Endothelial cell of umbilical vein (primary cell): ENCODE data around the gene RP2. TPM values are rescaled to one million over a fixed set of nuclear protein-coding genes. Genes with fewer than 3 reads are reported as not detected.

ENCODE experiments used
- BruUV-seq: library from RNA; stranded (reverse); fragments of 400-500 nt; replicated peaks from 2 replicates; lab custom pipeline; 2021; lab: Mats Ljungman, UMichigan
- CTCF ChIA-PET: fragments of 300-600, 350-600 bp; sonication (Branson Sonifier 250); formaldehyde crosslinking; loops from one replicate; lab custom pipeline; 2021; ENCODE audit warnings: antibody characterized with exemption, inconsistent platforms; lab: Charles Lee
- POLR2A ChIA-PET: fragments of 300-600, 350-600 bp; sonication (Branson Sonifier 250); formaldehyde crosslinking; loops from one replicate; lab custom pipeline; 2021; ENCODE audit warnings: antibody characterized with exemption, inconsistent platforms; lab: Charles Lee
- DNase-seq: peaks from one replicate; pipeline ENCODE4 v3.0.0-alpha.2; 2011; ENCODE audit warnings: low read depth, low spot score
- FAIRE-seq: peaks from 2 replicates; lab custom pipeline; 2011; peaks lifted over from hg19 to GRCh38; lab: Jason Lieb, UNC
- H2AFZ ChIP-seq: 2 replicates; pipeline ENCODE4 v1.6.0; 2012; ENCODE audit warnings: low read depth, low read length, control low read depth, inconsistent platforms
- H3K27ac ChIP-seq: 2 replicates; pipeline ENCODE4 v1.5.1; 2011; ENCODE audit warnings: low read depth, mild to moderate bottlenecking, control low read depth, low read length, moderate library complexity; ENCODE audit not compliant: insufficient read depth
- H3K27me3 ChIP-seq, 2 experiments: 2 replicates each; pipeline versions ENCODE4 v1.6.0 to v1.6.1; 2011; ENCODE audit warnings: low read length in 2 of 2, mixed read lengths in 1 of 2; ENCODE audit not compliant: control insufficient read depth in 2 of 2, insufficient read depth in 2 of 2
- H3K36me3 ChIP-seq, 2 experiments: 2 replicates in 1 of 2; 3 replicates in 1 of 2; pipeline ENCODE4 v1.5.1; 2011; ENCODE audit warnings: low read length in 2 of 2, mild to moderate bottlenecking in 1 of 2, moderate library complexity in 1 of 2; ENCODE audit not compliant: control insufficient read depth in 2 of 2, insufficient read depth in 2 of 2; ENCODE audit errors: extremely low read depth in 1 of 2
- H3K4me1 ChIP-seq: 3 replicates; pipeline ENCODE4 v1.5.1; 2011; ENCODE audit warnings: mild to moderate bottlenecking, low read length; ENCODE audit not compliant: control insufficient read depth, insufficient read depth; ENCODE audit errors: extremely low read depth
- H3K4me2 ChIP-seq: 2 replicates; pipeline ENCODE4 v1.6.1; 2011; ENCODE audit warnings: low read length, control low read depth, mixed read lengths; ENCODE audit not compliant: insufficient read depth
- H3K4me3 ChIP-seq, 3 experiments: fragments of 200-600 bp in 1 of 3; sonication (generic), shearing (Covaris generic) in 1 of 3; replicated peaks in 1 of 3; 2 replicates each; pipeline ENCODE4 v1.5.1; 2011 to 2016; ENCODE audit warnings: control low read depth in 3 of 3, low read length in 3 of 3, mild to moderate bottlenecking in 2 of 3, inconsistent platforms in 1 of 3, low read depth in 1 of 3, moderate library complexity in 1 of 3; ENCODE audit not compliant: insufficient read depth in 1 of 3
- H3K79me2 ChIP-seq: 2 replicates; pipeline ENCODE4 v1.6.0; 2012; ENCODE audit warnings: low read length, inconsistent platforms; ENCODE audit not compliant: control insufficient read depth, insufficient read depth
- H3K9ac ChIP-seq: replicated peaks from 2 replicates; pipeline ENCODE3; 2011; ENCODE audit warnings: low read length, control low read depth; ENCODE audit not compliant: insufficient read depth; ENCODE audit errors: extremely low read depth
- H3K9me1 ChIP-seq: replicated peaks from 3 replicates; pipeline ENCODE4 v1.6.0; 2011; ENCODE audit warnings: mild to moderate bottlenecking, low read length; ENCODE audit not compliant: control insufficient read depth, insufficient read depth; ENCODE audit errors: extremely low read depth
- H3K9me3 ChIP-seq: replicated peaks from 2 replicates; pipeline ENCODE4 v1.5.1; 2012; ENCODE audit warnings: low read length, inconsistent platforms; ENCODE audit not compliant: control insufficient read depth, insufficient read depth
- H4K20me1 ChIP-seq: replicated peaks from 2 replicates; pipeline ENCODE3; 2011; ENCODE audit warnings: mild to moderate bottlenecking, low read length; ENCODE audit not compliant: control insufficient read depth, insufficient read depth; ENCODE audit errors: extremely low read depth
- CTCF ChIP-seq, 2 donors: IDR thresholded peaks; 1 replicate in 1 of 2; 2 replicates in 1 of 2; pipeline ENCODE4 v1.5.1; 2011; ENCODE audit warnings: low read length in 2 of 2, mild to moderate bottlenecking in 2 of 2, moderate library complexity in 2 of 2, control low read depth in 1 of 2, inconsistent platforms in 1 of 2, low read depth in 1 of 2; ENCODE audit not compliant: insufficient read depth in 1 of 2; ENCODE audit errors: extremely low read depth in 1 of 2
- EZH2 ChIP-seq: IDR thresholded peaks from 2 replicates; pipeline ENCODE4 v1.6.1; 2012; ENCODE audit warnings: borderline replicate concordance, low read depth, mild to moderate bottlenecking, moderate library complexity, low read length, inconsistent platforms; ENCODE audit not compliant: severe bottlenecking
- FOS ChIP-seq: IDR thresholded peaks from 2 replicates; pipeline ENCODE4 v1.6.1; 2011; ENCODE audit warnings: mild to moderate bottlenecking, low read length, moderate library complexity, borderline replicate concordance; ENCODE audit not compliant: insufficient read depth
- GATA2 ChIP-seq: IDR thresholded peaks from 2 replicates; pipeline ENCODE4 v1.7.0; 2011; ENCODE audit warnings: low read depth, mild to moderate bottlenecking, moderate library complexity, mixed read lengths, low read length; ENCODE audit not compliant: insufficient read length, insufficient read depth
- JUN ChIP-seq: IDR thresholded peaks from 2 replicates; pipeline ENCODE4 v1.6.1; 2011; ENCODE audit warnings: borderline replicate concordance, low read depth; ENCODE audit not compliant: insufficient read length, insufficient read depth
- MAX ChIP-seq: IDR thresholded peaks from 2 replicates; pipeline ENCODE4 v1.6.1; 2011; ENCODE audit not compliant: insufficient read depth, insufficient read length
- MYC ChIP-seq: IDR thresholded peaks from one replicate; pipeline ENCODE4 v1.6.1; 2011; ENCODE audit warnings: mild to moderate bottlenecking, low read depth, low read length
- POLR2A ChIP-seq: IDR thresholded peaks from 2 replicates; pipeline ENCODE4 v1.6.1; 2012; ENCODE audit warnings: low read depth, mild to moderate bottlenecking, control low read depth, low read length
- POLR2AphosphoS5 ChIP-seq: IDR thresholded peaks from 2 replicates; pipeline ENCODE4 v1.6.1; 2012; ENCODE audit warnings: low read depth, mild to moderate bottlenecking, control low read depth, low read length, moderate library complexity; ENCODE audit not compliant: insufficient read depth
- dilution Hi-C: fragments of 300-500 bp; cut with MboI; formaldehyde crosslinking; loops from one replicate; pipeline ENCODE4 v1.15.0; 2019; ENCODE audit warnings: low sequenced_read_pairs; ENCODE audit not compliant: extremely low pct_ligation_motif_present
- intact Hi-C: fragments of 100-400 bp; cut with micrococcal nuclease; formaldehyde crosslinking; loops from one replicate; pipeline ENCODE4 v1.10.0; 2022
- polyA plus RNA-seq, 4 experiments: library from polyadenylated mRNA; depleted of rRNA in 3 of 4; stranded (reverse) in 3 of 4; unstranded in 1 of 4; fragments of >200 nt; gene quantifications; 2 replicates each; pipeline versions ENCODE4 v1.2.1 to v1.2.3, GENCODE V29; 2011 to 2012; ENCODE audit warnings: missing spikeins in 1 of 4
- total RNA-seq: library from RNA; stranded (reverse); gene quantifications from 2 replicates; pipeline ENCODE4 v1.2.3, GENCODE V29; 2021

The RP2 gene
- total and polyA plus RNA-seq, 2 donors (not counting 3 experiments of a cell fraction or from before 2014, with no cell fraction given) = 7.4 to 20.5 TPM

- Histone ChIP-seq H2AFZ (no peak overlapping the region), H3K9me3 (no peaks in the 10 kb centered on the region), H3K27ac (no peak overlapping the region), H3K4me3 (no peak overlapping the region), H3K9me1 (no peaks in the 10 kb centered on the region), H3K9ac (no peak overlapping the region), H3K36me3 (no peaks in the 10 kb centered on the region), H4K20me1 (peaks cover 2% of the 10 kb centered on the region), H3K79me2 (peaks cover 37% of the 10 kb centered on the region), H3K4me2 (no peak overlapping the region), H3K27me3 (no peaks in the 10 kb centered on the region), H3K4me1 (peaks cover 6% of the 10 kb centered on the region)
- intact Hi-C loops (no loop called here), dilution Hi-C loops (no loop called here)
- POLR2A ChIA-PET = no interaction called here
- no TSS peak for BruUV-seq
- CTCF ChIA-PET = no interaction called here
- FAIRE-seq = no peak
- TF ChIP-seq MAX (no peak), GATA2 (no peak), EZH2 (no peak), FOS (no peak), POLR2AphosphoS5 (no peak), POLR2A (no peak), JUN (no peak), CTCF (IDR thresholded peaks at IDR 0.05; ENCODE audit: extremely low read depth in 1 of 2, insufficient read depth in 1 of 2, low read depth in 1 of 2, low read length in 2 of 2) (no peak), MYC (no peak)
- no peak for DNase-seq
Observed at GRCh38 chrX:46918434-46918833, 81.6 kb downstream of the RP2 start.
